HepG2 (cell line): ENCODE measurements around the gene MALRD1. TPM values are rescaled to one million over a fixed set of nuclear protein-coding genes. Genes with fewer than 3 reads are reported as not detected.

Experiments
- ATAC-seq: fragments of 200-7000 bp; cut with Tn5 transposase; 3 replicates; pipeline ENCODE4 v1.9.1; 2020; ENCODE audit warnings: mild to moderate bottlenecking, moderate library complexity
- BruUV-seq: library from RNA; stranded (reverse); fragments of 400-500 nt; replicated peaks from 2 replicates; lab custom pipeline; 2021; lab: Mats Ljungman, UMichigan
- CTCF ChIA-PET: fragments of 300-600 bp; formaldehyde crosslinking; extraction: SDS; loops from one replicate; lab custom pipeline; 2021; ENCODE audit warnings: low total read pairs, inconsistent platforms, low intra/inter-chr PET ratio; lab: Yijun Ruan, JAX
- POLR2A ChIA-PET: fragments of 350-600 bp; sonication (Branson Sonifier 250); formaldehyde crosslinking; loops from one replicate; lab custom pipeline; 2020; ENCODE audit warnings: antibody characterized with exemption, inconsistent platforms; lab: Yijun Ruan, JAX
- DNase-seq: peaks from one replicate; pipeline ENCODE4 v3.0.0-alpha.2; 2015; ENCODE audit warnings: low spot score
- FAIRE-seq: peaks from 3 replicates; lab custom pipeline; 2011; peaks lifted over from hg19 to GRCh38; lab: Jason Lieb, UNC
- H2AFZ ChIP-seq: one replicate; pipeline ENCODE4 v1.6.1; 2011; ENCODE audit warnings: low read length, inconsistent platforms
- H3K27ac ChIP-seq: fragments of 300-600 bp; 3 replicates; pipeline ENCODE4 v1.8.0; 2011; ENCODE audit warnings: mixed run types, mild to moderate bottlenecking, mixed read lengths, low read length, inconsistent platforms; ENCODE audit not compliant: insufficient read depth; ENCODE audit errors: extremely low read length
- H3K27me3 ChIP-seq, 2 experiments: fragments of 200-600 bp in 1 of 2; 2 replicates in 1 of 2; 3 replicates in 1 of 2; pipeline versions ENCODE4 v1.6.0 to v1.8.0; 2011; ENCODE audit warnings: low read length in 2 of 2, mild to moderate bottlenecking in 2 of 2, moderate library complexity in 2 of 2, inconsistent platforms in 1 of 2; ENCODE audit not compliant: insufficient read depth in 2 of 2, control insufficient read depth in 1 of 2
- H3K36me3 ChIP-seq, 2 experiments: fragments of 200-600 bp in 1 of 2; replicated peaks in 1 of 2; 2 replicates in 1 of 2; 3 replicates in 1 of 2; pipeline versions ENCODE4 v1.5.1 to v1.8.0; 2011; ENCODE audit warnings: low read length in 2 of 2, inconsistent platforms in 1 of 2; ENCODE audit not compliant: insufficient read depth in 2 of 2, control insufficient read depth in 1 of 2
- H3K4me1 ChIP-seq: 2 replicates; pipeline ENCODE4 v1.5.1; 2012; ENCODE audit warnings: low read length, inconsistent platforms; ENCODE audit not compliant: insufficient read depth
- H3K4me2 ChIP-seq: 2 replicates; pipeline ENCODE4 v1.6.0; 2011; ENCODE audit warnings: low read depth, low read length, inconsistent platforms
- H3K4me3 ChIP-seq, 3 experiments: fragments of 200-600 bp in 1 of 3; sonication (generic), shearing (Covaris generic) in 1 of 3; replicated peaks in 1 of 3; 2 replicates each; pipeline ENCODE4 v1.5.1; 2011 to 2016; ENCODE audit warnings: low read length in 3 of 3, inconsistent platforms in 2 of 3, low read depth in 2 of 3, mild to moderate bottlenecking in 2 of 3, control low read depth in 1 of 3, mixed read lengths in 1 of 3; ENCODE audit not compliant: insufficient read depth in 1 of 3
- H3K79me2 ChIP-seq: one replicate; pipeline ENCODE4 v1.6.1; 2011; ENCODE audit warnings: low read length, inconsistent platforms; ENCODE audit not compliant: insufficient read depth
- H3K9ac ChIP-seq: 2 replicates; pipeline ENCODE4 v1.6.0; 2011; ENCODE audit warnings: mild to moderate bottlenecking, low read depth, low read length, inconsistent platforms; ENCODE audit not compliant: insufficient read depth
- H3K9me3 ChIP-seq: 2 replicates; pipeline ENCODE4 v1.5.1; 2012; ENCODE audit warnings: mild to moderate bottlenecking, low read length
- H4K20me1 ChIP-seq: 2 replicates; pipeline ENCODE4 v1.6.0; 2011; ENCODE audit warnings: inconsistent platforms, mild to moderate bottlenecking, low read length, moderate library complexity; ENCODE audit not compliant: insufficient read depth
- HMG20A ChIP-seq: IDR thresholded peaks from 2 replicates; pipeline ENCODE4 v1.6.1; 2016; ENCODE audit warnings: borderline replicate concordance
- ISX ChIP-seq: sonication (generic); formaldehyde crosslinking; conservative IDR thresholded peaks from 2 replicates; pipeline ENCODE4 v1.5.0; 2020; ENCODE audit warnings: missing genetic modification reagents
- NCOR1 ChIP-seq: fragments of 200-600 bp; sonication (generic); IDR thresholded peaks from 2 replicates; pipeline ENCODE4 v1.7.0; 2017; ENCODE audit warnings: antibody characterized with exemption, low read length, borderline replicate concordance
- NR2F6 ChIP-seq, 2 experiments: IDR thresholded peaks; 2 replicates each; pipeline ENCODE4 v1.6.1; 2016; ENCODE audit warnings: antibody characterized with exemption in 1 of 2, mild to moderate bottlenecking in 1 of 2
- SIX1 ChIP-seq: sonication (generic); formaldehyde crosslinking; IDR thresholded peaks from 2 replicates; pipeline ENCODE4 v1.4.0; 2020; ENCODE audit warnings: missing genetic modification reagents, borderline replicate concordance
- TCF7 ChIP-seq: sonication (generic); IDR thresholded peaks from 2 replicates; pipeline ENCODE4 v1.6.1; 2016; ENCODE audit warnings: antibody characterized with exemption, low read depth
- ZFP36 ChIP-seq: fragments of 150-350 bp; IDR thresholded peaks from 2 replicates; pipeline ENCODE4 v1.6.1; 2018; ENCODE audit warnings: borderline replicate concordance, low read length, low read depth; ENCODE audit not compliant: partially characterized antibody
- ZMAT5 ChIP-seq: sonication (generic); formaldehyde crosslinking; IDR thresholded peaks from 2 replicates; pipeline ENCODE4 v1.5.0; 2020; ENCODE audit warnings: mild to moderate bottlenecking, low read depth, missing genetic modification reagents, borderline replicate concordance
- ZNF335 ChIP-seq: sonication (generic); formaldehyde crosslinking; IDR thresholded peaks from 2 replicates; pipeline ENCODE4 v1.4.0; 2020; ENCODE audit warnings: missing genetic modification reagents
- ZNF33B ChIP-seq: sonication (generic); formaldehyde crosslinking; IDR thresholded peaks from 2 replicates; pipeline ENCODE4 v1.5.1; 2020; ENCODE audit warnings: mild to moderate bottlenecking, missing genetic modification reagents
- ZNF567 ChIP-seq: sonication (generic); formaldehyde crosslinking; IDR thresholded peaks from 2 replicates; pipeline ENCODE4 v1.8.1; 2023; ENCODE audit warnings: mild to moderate bottlenecking, missing genetic modification reagents, borderline replicate concordance
- ZNF747 ChIP-seq: sonication (generic); formaldehyde crosslinking; IDR thresholded peaks from 2 replicates; pipeline ENCODE4 v1.8.1; 2023; ENCODE audit warnings: missing genetic modification reagents, mild to moderate bottlenecking, borderline replicate concordance
- ZSCAN21 ChIP-seq: sonication (generic); formaldehyde crosslinking; IDR thresholded peaks from 2 replicates; pipeline ENCODE4 v1.8.0; 2022; ENCODE audit warnings: mild to moderate bottlenecking, missing genetic modification reagents, moderate library complexity, borderline replicate concordance
- WGBS: methylation state at CpG from one replicate; pipeline ENCODE4 v1.1.6; 2017; ENCODE audit warnings: low lambda C conversion rate; 5-methylcytosine and 5-hydroxymethylcytosine counted together
- in situ Hi-C: cut with HindIII; loops from 2 replicates; pipeline ENCODE4 v1.10.0; 2017; ENCODE audit warnings: low pct_unique_long_range_greater_than_20kb; ENCODE audit not compliant: extremely low pct_ligation_motif_present
- intact Hi-C: fragments of 100-400 bp; cut with micrococcal nuclease; formaldehyde crosslinking; loops from one replicate; pipeline ENCODE4 v1.10.0; 2022; ENCODE audit not compliant: unreplicated experiment
- polyA plus RNA-seq, 8 experiments: library from polyadenylated mRNA; depleted of rRNA in 3 of 8; stranded (reverse) in 7 of 8; unstranded in 1 of 8; fragments of >200 nt; fragmentation: Illumina TruSeq in 4 of 8; extraction: Trizol in 4 of 8; gene quantifications; 2 replicates each; pipeline versions ENCODE4 v1.2.1 to v1.2.3, GENCODE V29; 2011 to 2016; ENCODE audit warnings: low read depth in 4 of 8, missing spikeins in 1 of 8, mixed read lengths in 1 of 8; ENCODE audit not compliant: insufficient read depth in 1 of 8
- total RNA-seq, 5 experiments: library from RNA; depleted of rRNA; stranded (reverse); fragments of >200 nt; fragmentation: Illumina TruSeq; extraction: Trizol; gene quantifications; 2 replicates each; pipeline ENCODE4 v1.2.3, GENCODE V29; 2016; ENCODE audit warnings: low read depth in 1 of 5
- TF ChIP-seq, protein P1 (sequence below): sonication (generic); formaldehyde crosslinking; IDR thresholded peaks from 2 replicates; pipeline ENCODE4 v1.5.0; 2020; ENCODE audit warnings: mild to moderate bottlenecking, missing genetic modification reagents, moderate library complexity

The MALRD1 gene
- total and polyA plus RNA-seq, 2 of the 13 experiments (the other 11 are each of a cell fraction or from before 2014, with no cell fraction given) = 5.7 to 15.4 TPM

DNA sequence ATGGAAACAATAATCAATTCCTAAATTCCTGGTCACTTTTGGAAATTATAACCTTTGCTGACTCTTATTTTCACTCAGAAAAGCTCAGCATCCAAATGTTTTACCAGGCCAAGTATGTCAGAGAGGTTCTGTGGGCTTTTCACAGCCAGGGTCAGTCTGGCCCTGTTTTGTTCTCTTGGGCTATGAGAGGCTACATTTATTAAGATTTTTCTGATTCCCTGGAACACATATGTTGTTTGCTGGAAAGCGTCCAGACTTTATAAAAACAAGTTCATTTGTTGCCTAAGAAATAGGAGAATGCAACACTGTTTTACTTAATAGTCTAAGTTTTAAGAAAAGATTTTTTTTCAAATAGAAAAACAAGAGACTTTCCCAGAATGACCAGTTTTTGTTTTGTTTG lies 529.2 kb downstream of the MALRD1 start:
- no peak overlapping the region for H2AFZ ChIP-seq
- no peak for ATAC-seq
- H3K27ac ChIP-seq = no peak overlapping the region
- no peaks in the 10 kb centered on the region for H3K79me2 ChIP-seq
- no peak for DNase-seq
- WGBS = 39% methylated on average over 1 of the region's 1 CpG
- no peak overlapping the region for H3K4me3 ChIP-seq
- intact Hi-C loops = no loop called here
- no peaks in the 10 kb centered on the region for H4K20me1 ChIP-seq
- in situ Hi-C loops = no loop called here
- H3K4me2 ChIP-seq = no peak overlapping the region
- no peaks in the 10 kb centered on the region for H3K4me1 ChIP-seq
- no peak overlapping the region for H3K9ac ChIP-seq
- no peaks in the 10 kb centered on the region for H3K27me3 ChIP-seq
- CTCF ChIA-PET = no interaction called here
- H3K36me3 ChIP-seq = no peaks in the 10 kb centered on the region; a peak in 1 of 5 replicates
- no peak for TF ChIP-seq NCOR1
- no peak for TF ChIP-seq ZNF747 (CRISPR knock-in tag)
- TF ChIP-seq, protein P1, sequence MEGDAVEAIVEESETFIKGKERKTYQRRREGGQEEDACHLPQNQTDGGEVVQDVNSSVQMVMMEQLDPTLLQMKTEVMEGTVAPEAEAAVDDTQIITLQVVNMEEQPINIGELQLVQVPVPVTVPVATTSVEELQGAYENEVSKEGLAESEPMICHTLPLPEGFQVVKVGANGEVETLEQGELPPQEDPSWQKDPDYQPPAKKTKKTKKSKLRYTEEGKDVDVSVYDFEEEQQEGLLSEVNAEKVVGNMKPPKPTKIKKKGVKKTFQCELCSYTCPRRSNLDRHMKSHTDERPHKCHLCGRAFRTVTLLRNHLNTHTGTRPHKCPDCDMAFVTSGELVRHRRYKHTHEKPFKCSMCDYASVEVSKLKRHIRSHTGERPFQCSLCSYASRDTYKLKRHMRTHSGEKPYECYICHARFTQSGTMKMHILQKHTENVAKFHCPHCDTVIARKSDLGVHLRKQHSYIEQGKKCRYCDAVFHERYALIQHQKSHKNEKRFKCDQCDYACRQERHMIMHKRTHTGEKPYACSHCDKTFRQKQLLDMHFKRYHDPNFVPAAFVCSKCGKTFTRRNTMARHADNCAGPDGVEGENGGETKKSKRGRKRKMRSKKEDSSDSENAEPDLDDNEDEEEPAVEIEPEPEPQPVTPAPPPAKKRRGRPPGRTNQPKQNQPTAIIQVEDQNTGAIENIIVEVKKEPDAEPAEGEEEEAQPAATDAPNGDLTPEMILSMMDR = no peak
- TF ChIP-seq ZNF567 (CRISPR knock-in tag) = no peak
- TF ChIP-seq ZFP36 = no peak
- TF ChIP-seq SIX1 (CRISPR knock-in tag) = no peak
- no peak for TF ChIP-seq ZMAT5
- TF ChIP-seq HMG20A = no peak
- no peak for TF ChIP-seq ZNF335 (CRISPR knock-in tag)
- no peak for TF ChIP-seq NR2F6 (IDR thresholded peaks at IDR 0.05)
- TF ChIP-seq NR2F6 (CRISPR knock-in tag; IDR thresholded peaks at IDR 0.05) = no peak
- no peak for TF ChIP-seq TCF7
- TF ChIP-seq ZNF33B = no peak
- no peak for TF ChIP-seq ISX (CRISPR knock-in tag)
- no peak for TF ChIP-seq ZSCAN21 (CRISPR knock-in tag)
- POLR2A ChIA-PET = no interaction called here
- no peak for FAIRE-seq
- BruUV-seq = no TSS peak
- no peaks in the 10 kb centered on the region for H3K9me3 ChIP-seq
